Lung (tissue), 12 donors: ENCODE results near the gene LRP2. TPM values are rescaled to one million over a fixed set of nuclear protein-coding genes. Genes with fewer than 3 reads are reported as not detected.

Experiments used
- ATAC-seq: fragments of 200-7000 bp; cut with Tn5 transposase; one replicate; pipeline ENCODE4 v1.9.1; 2020; ENCODE audit warnings: moderate number of reproducible peaks; ENCODE audit not compliant: insufficient read depth, low FRiP score
- DNase-seq, 3 donors: peaks; one replicate each; pipeline ENCODE4 v3.0.0-alpha.2; 2013 to 2017
- H3K27ac ChIP-seq, 2 donors: one replicate each; pipeline ENCODE4 v1.5.1; 2013; ENCODE audit warnings: mild to moderate bottlenecking in 2 of 2, moderate library complexity in 2 of 2, control low read depth in 1 of 2, inconsistent platforms in 1 of 2, low read depth in 1 of 2, low read length in 1 of 2
- H3K27me3 ChIP-seq, 3 donors: one replicate each; pipeline ENCODE4 v1.5.1; 2013; ENCODE audit warnings: low read length in 2 of 3; ENCODE audit not compliant: control insufficient read depth in 3 of 3, insufficient read depth in 3 of 3
- H3K36me3 ChIP-seq, 4 donors: one replicate each; pipeline ENCODE4 v1.5.1; 2013; ENCODE audit warnings: low read length in 4 of 4, mild to moderate bottlenecking in 1 of 4, moderate library complexity in 1 of 4; ENCODE audit not compliant: control insufficient read depth in 4 of 4, insufficient read depth in 4 of 4
- H3K4me1 ChIP-seq, 5 donors: one replicate each; pipeline ENCODE4 v1.5.1; 2013; ENCODE audit warnings: low read length in 5 of 5, mild to moderate bottlenecking in 2 of 5, moderate library complexity in 1 of 5; ENCODE audit not compliant: control insufficient read depth in 5 of 5, insufficient read depth in 5 of 5
- H3K4me3 ChIP-seq: one replicate; pipeline ENCODE4 v1.5.1; 2013; ENCODE audit warnings: mild to moderate bottlenecking, control low read depth, moderate library complexity
- H3K9ac ChIP-seq, 2 donors: one replicate each; pipeline ENCODE4 v1.5.1; 2013; ENCODE audit warnings: low read length in 2 of 2, control low read depth in 1 of 2; ENCODE audit not compliant: insufficient read depth in 1 of 2
- H3K9me3 ChIP-seq, 4 donors: one replicate each; pipeline ENCODE4 v1.5.1; 2013; ENCODE audit warnings: low read length in 3 of 4, mild to moderate bottlenecking in 1 of 4, moderate library complexity in 1 of 4; ENCODE audit not compliant: control insufficient read depth in 4 of 4, insufficient read depth in 3 of 4
- CTCF ChIP-seq: IDR thresholded peaks from 2 replicates; pipeline ENCODE4 v1.5.1; 2012; ENCODE audit warnings: mild to moderate bottlenecking; ENCODE audit errors: control extremely low read depth, extremely low read depth
- WGBS, 2 donors: extraction: QIAGEN DNeasy Blood & Tissue Kit; methylation state at CpG; one replicate each; pipeline ENCODE4 v1.1.7; 2013; 5-methylcytosine and 5-hydroxymethylcytosine counted together
- polyA plus RNA-seq, 2 donors: library from polyadenylated mRNA; stranded (reverse); fragments of 200-250 nt; gene quantifications; one replicate each; pipeline ENCODE4 v1.2.1, GENCODE V29; 2013
- total RNA-seq, 2 donors: library from RNA; depleted of rRNA in 1 of 2; stranded (reverse); fragments of >200 nt in 1 of 2; gene quantifications; one replicate each; pipeline ENCODE4 v1.2.1, GENCODE V29; 2014 to 2021
- donor health status: control.
- donor health status: control.
- donor health status: Bipolar disorder and iron deficiency.
- donor health status: healthy.
- donor health status: DM: yes; HTN: yes; CAD: no.

LRP2 gene
- total and polyA plus RNA-seq, 4 donors, result 2.4 to 39.5 (median 15.8) TPM

DNA sequence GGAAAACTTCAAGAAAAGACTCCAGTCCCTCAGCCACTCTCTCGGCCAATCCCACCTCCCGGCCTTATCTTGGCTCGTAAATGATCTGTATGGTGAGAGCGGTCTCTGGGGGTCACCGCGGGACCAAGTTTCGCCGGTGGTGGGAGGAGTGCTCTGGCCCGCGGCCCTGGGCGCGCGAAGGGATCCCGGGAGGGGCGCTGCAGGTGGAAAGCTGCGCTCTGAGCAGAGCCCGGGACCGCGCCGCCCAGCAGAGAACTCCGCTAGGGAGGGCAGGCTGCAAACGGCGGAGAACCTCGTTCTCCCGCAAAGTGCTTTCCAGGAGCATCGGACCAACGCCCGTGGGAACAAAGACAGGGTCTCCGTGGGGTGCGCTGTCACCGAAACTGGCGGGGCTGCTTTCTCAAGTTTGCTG, 622 bp downstream of the LRP2 start:
- H3K9ac ChIP-seq, result peak overlapping the region in 1 of 2 donors; percentile 21
- H3K4me3 ChIP-seq, result peak overlapping the region; percentile 40
- WGBS, 2 donors, result 0% methylated on average over 32 of the region's 32 CpGs
- H3K4me1 ChIP-seq, result peaks cover 0 to 40% (median 15%) of the 10 kb centered on the region in 5 donors
- DNase-seq, result peak; percentile 43 to 64 (median 58)
- ATAC-seq, result peak; percentile 38
- peaks cover 0 to 2% (median 0%) of the 10 kb centered on the region in 4 donors for H3K9me3 ChIP-seq
- no peak overlapping the region for H3K27ac ChIP-seq
- H3K27me3 ChIP-seq, result peaks cover 0 to 43% (median 42%) of the 10 kb centered on the region in 3 donors
- no peaks in the 10 kb centered on the region for H3K36me3 ChIP-seq
- TF ChIP-seq CTCF, result no peak

DNA sequence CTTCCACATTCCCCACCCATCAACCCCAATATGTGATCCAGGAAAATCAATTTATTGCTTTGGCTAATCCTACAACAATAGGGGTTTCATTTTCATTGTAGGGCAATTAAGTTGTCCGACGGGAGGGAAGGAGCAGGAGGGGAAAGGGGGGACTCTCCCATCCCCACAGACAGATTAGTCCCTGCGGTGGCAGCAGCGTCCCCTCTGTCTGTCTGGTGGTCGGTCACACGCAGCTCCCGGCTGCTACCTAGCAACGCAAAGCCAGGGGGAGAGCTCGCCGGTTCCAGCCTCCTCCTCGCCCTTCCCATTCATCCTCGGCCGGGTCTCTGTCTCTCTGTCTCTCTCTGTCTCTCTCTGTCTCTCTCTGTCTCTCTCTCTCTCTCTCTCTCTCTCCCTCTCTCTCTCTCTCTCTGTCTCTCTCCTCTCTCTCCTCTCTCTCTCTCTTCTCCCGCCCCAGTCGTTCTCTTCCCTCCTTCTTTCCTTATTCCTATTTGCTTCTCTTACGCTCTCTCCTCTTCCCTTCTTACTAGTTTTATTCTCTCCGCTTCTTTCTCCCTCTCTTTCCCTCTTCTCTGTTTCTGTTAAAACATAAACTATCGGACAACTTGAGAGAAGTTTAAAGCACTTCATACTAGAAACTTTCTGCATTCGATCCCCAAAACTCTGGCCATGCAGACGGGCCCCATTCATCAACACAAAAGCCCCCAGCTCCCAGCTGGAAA, 1.2 kb downstream of the LRP2 start:
- Histone ChIP-seq H3K4me1 (peaks cover 0 to 40% (median 15%) of the 10 kb centered on the region in 5 donors), H3K36me3 (no peaks in the 10 kb centered on the region), H3K9me3 (peaks cover 0 to 2% (median 0%) of the 10 kb centered on the region in 4 donors), H3K27me3 (peaks cover 0 to 43% (median 42%) of the 10 kb centered on the region in 3 donors), H3K27ac (no peak overlapping the region), H3K4me3 (peak overlapping the region; percentile 40), H3K9ac (peak overlapping the region in 1 of 2 donors; percentile 21)
- WGBS, 2 donors, result 24 to 29% methylated on average over 20 of the region's 20 CpGs
- ATAC-seq (no peak), DNase-seq (peak in 2 of 3 donors; percentile 7 to 14)
- TF ChIP-seq CTCF, result no peak

GRCh38 chr2:169358016-169358415, 4.3 kb downstream of the LRP2 start:
- no peak overlapping the region for H3K27ac ChIP-seq
- peaks cover 0 to 32% (median 29%) of the 10 kb centered on the region in 3 donors for H3K27me3 ChIP-seq
- ATAC-seq, result no peak
- no peak overlapping the region for H3K9ac ChIP-seq
- H3K9me3 ChIP-seq, result peaks cover 0 to 2% (median 0%) of the 10 kb centered on the region in 4 donors
- no peaks in the 10 kb centered on the region for H3K36me3 ChIP-seq
- DNase-seq, result no peak
- 96 to 98% methylated on average over 2 of the region's 2 CpGs for whole genome bisulfite sequencing, 2 donors
- TF ChIP-seq CTCF, result no peak
- peaks cover 0 to 23% (median 11%) of the 10 kb centered on the region in 5 donors for H3K4me1 ChIP-seq
- H3K4me3 ChIP-seq, result no peak overlapping the region
